Activated naive CD4-positive, alpha-beta T cell treated with anti-CD3 and anti-CD28 coated beads for 36 hours (primary cell): ENCODE measurements around the gene DTX3L. TPM values are rescaled to one million over a fixed set of nuclear protein-coding genes. Genes with fewer than 3 reads are reported as not detected.
"Not testable (repeated sequence)": the region's sequence is repeated elsewhere in the genome, so short reads cannot be mapped to it uniquely, and the experiment has no call there.

Experiments
- CTCF ChIA-PET: fragments of 350-600 bp; sonication (Branson Sonifier 250); formaldehyde crosslinking; loops from one replicate; lab custom pipeline; 2021; ENCODE audit warnings: antibody characterized with exemption; lab: Charles Lee
- DNase-seq: peaks from one replicate; pipeline ENCODE4 v3.0.0-alpha.2; 2020
- H3K27ac Mint-ChIP-seq: one replicate; pipeline ENCODE4 v1.8.0; 2021; ENCODE audit warnings: mild to moderate bottlenecking, mixed read lengths
- H3K27me3 Mint-ChIP-seq: one replicate; pipeline ENCODE4 v1.8.0; 2021; ENCODE audit warnings: low read depth, mixed read lengths
- H3K36me3 Mint-ChIP-seq: one replicate; pipeline ENCODE4 v1.8.0; 2021; ENCODE audit warnings: low read depth, mixed read lengths
- H3K4me1 Mint-ChIP-seq: one replicate; pipeline ENCODE4 v1.8.0; 2021; ENCODE audit warnings: low read depth, mixed read lengths
- H3K4me3 Mint-ChIP-seq: one replicate; pipeline ENCODE4 v1.8.0; 2021; ENCODE audit warnings: mild to moderate bottlenecking, moderate library complexity, mixed read lengths
- H3K9me3 Mint-ChIP-seq: one replicate; pipeline ENCODE4 v1.8.0; 2021; ENCODE audit warnings: mixed read lengths
- intact Hi-C: fragments of 100-400 bp; cut with micrococcal nuclease; formaldehyde crosslinking; loops from one replicate; pipeline ENCODE4 v1.15.1; 2023
- total RNA-seq, 2 experiments: library from RNA; stranded (reverse); gene quantifications; one replicate each; pipeline ENCODE4 v1.2.3, GENCODE V29; 2021

The DTX3L gene
- total RNA-seq, 2 experiments from 2014 or later, result 22.3 to 24.5 TPM

DNA sequence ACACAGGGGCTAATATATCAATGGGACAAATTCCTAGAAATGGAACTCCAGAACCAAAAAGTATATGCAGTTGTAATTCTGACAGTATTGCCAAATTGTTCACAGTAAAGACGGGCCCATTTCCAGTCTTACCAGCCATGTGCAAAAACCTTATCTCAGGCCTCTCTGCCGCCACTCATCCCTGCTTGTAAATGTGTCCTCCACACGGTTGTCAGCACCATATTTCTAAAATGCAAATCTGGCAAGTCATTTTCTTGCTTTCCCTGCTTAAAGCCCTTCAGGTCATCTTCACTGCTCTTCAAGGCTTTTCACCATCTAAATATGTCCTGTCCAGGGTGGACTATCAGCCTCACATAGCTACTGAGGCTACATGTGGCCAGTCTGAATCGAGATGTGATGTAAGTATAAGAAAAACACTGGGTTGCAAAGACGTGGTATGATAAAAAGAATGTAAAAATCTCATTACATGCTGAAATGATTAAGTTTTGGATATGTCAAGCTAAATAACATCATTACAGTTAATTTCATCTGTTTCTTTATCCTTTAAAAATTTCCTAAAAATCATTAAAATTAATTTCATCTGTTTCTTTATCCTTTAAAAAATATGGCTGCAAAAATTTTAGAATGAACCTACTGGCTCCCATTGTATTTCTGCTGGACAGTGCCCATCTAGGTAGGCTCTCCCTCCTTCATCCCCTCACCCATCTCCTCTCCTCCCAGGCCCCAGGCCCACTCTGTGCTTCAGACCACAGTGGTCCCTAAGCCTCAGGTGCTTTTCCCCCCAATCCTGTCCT lies 1.0 kb upstream of the DTX3L start:
- peaks cover 36% of the 10 kb centered on the region for H3K36me3 Mint-ChIP-seq
- no peaks in the 10 kb centered on the region for H3K27me3 Mint-ChIP-seq
- H3K27ac Mint-ChIP-seq, result peak overlapping the region; percentile 93
- no peaks in the 10 kb centered on the region for H3K9me3 Mint-ChIP-seq
- intact Hi-C loops, result loop anchor here (1.0 to 10.0 kb wide), 4 partner anchors 179 to 642 kb away; partner anchors contain the start of genes FAM162A, HSPBAP1 and SEC22A
- CTCF ChIA-PET, result interaction anchor here (1.0 to 7.6 kb wide), 4 partner anchors 16 to 116 kb away, joined by 3 to 165 read pairs (median 4); partner anchors contain the start of gene PARP14
- peaks cover 59% of the 10 kb centered on the region for H3K4me1 Mint-ChIP-seq
- peak overlapping the region; percentile 87 for H3K4me3 Mint-ChIP-seq
- no peak for DNase-seq

DNA sequence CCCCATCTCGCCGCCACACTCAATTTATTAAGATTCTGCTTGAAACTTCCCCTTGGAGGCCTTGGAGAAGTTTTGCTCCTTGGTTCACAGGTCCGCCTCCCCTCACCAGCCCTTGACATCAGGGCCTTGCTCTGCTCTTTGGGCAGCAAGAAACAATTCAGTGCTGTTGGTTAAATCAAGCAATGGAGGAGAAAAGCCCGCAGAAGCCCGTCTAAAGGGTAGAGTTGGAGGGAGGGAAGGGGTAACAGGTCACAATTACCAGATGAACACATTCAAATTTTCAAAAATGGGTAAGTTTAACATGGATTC lies 467 bp upstream of the DTX3L start:
- peak; percentile 27 for DNase-seq
- Mint-ChIP-seq H3K36me3 (peaks cover 40% of the 10 kb centered on the region), H3K4me3 (peak overlapping the region; percentile 87), H3K27me3 (no peaks in the 10 kb centered on the region), H3K4me1 (peaks cover 64% of the 10 kb centered on the region), H3K27ac (peak overlapping the region; percentile 93), H3K9me3 (no peaks in the 10 kb centered on the region)
- CTCF ChIA-PET, result interaction anchor here (0.9 to 7.6 kb wide), 3 partner anchors 15 to 115 kb away, joined by 3 to 165 read pairs (median 28); partner anchors contain the start of gene PARP14
- intact Hi-C loops, result loop anchor here (1.0 to 10.0 kb wide), 7 partner anchors 13 to 641 kb away; partner anchors contain the start of genes FAM162A, HSPBAP1, SEC22A and WDR5B

DNA sequence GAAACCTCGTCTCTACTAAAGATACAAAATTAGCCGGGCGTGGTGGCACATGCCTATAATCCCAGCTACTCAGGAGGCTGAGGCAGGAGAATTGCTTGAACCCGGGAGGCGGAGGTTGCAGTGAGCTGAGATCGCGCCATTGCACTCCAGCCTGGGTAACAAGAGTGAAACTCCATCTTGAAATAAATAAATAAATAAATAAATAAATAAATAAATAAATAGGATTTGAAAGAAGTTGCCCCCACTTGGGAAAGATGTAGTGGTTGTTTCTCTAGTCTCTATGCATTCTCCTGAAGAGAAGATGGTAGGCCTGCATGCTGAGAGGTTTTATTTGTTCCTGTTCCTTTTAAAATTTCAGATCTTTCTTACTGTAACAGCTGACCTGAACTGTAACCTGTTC lies 4.0 kb downstream of the DTX3L start:
- not testable (repeated sequence) for H3K9me3 Mint-ChIP-seq, DNase-seq, H3K4me3 Mint-ChIP-seq, H3K27me3 Mint-ChIP-seq
- peaks cover 66% of the 10 kb centered on the region for H3K4me1 Mint-ChIP-seq
- CTCF ChIA-PET, result interaction anchor here (1.3 to 1.6 kb wide), 3 partner anchors 9 to 111 kb away, joined by 3 to 7 read pairs (median 6); no protein-coding TSS in a partner anchor
- intact Hi-C loops, result loop anchor here (1.0 to 10.0 kb wide), 3 partner anchors 8 to 637 kb away; partner anchors contain the start of gene SEC22A
- peak overlapping the region; percentile 18 for H3K27ac Mint-ChIP-seq
- peaks cover 53% of the 10 kb centered on the region for H3K36me3 Mint-ChIP-seq

GRCh38 chr3:122568755-122569154 lies 4.6 kb downstream of the DTX3L start:
- CTCF ChIA-PET, result interaction anchor here (0.9 to 1.3 kb wide), 3 partner anchors 9 to 110 kb away, joined by 3 to 6 read pairs (median 3); no protein-coding TSS in a partner anchor
- Mint-ChIP-seq H3K9me3 (no peaks in the 10 kb centered on the region), H3K36me3 (peaks cover 51% of the 10 kb centered on the region), H3K27me3 (no peaks in the 10 kb centered on the region), H3K4me3 (no peak overlapping the region), H3K27ac (peak overlapping the region; percentile 18), H3K4me1 (peaks cover 69% of the 10 kb centered on the region)
- intact Hi-C loops, result loop anchor here (1.0 to 10.0 kb wide), 3 partner anchors 8 to 636 kb away; partner anchors contain the start of gene SEC22A
- DNase-seq, result no peak

GRCh38 chr3:122572940-122573412 lies 8.8 kb downstream of the DTX3L start:
- H3K4me1 Mint-ChIP-seq, result peaks cover 69% of the 10 kb centered on the region
- no peaks in the 10 kb centered on the region for H3K9me3 Mint-ChIP-seq
- DNase-seq, result peak; percentile 75
- H3K36me3 Mint-ChIP-seq, result peaks cover 39% of the 10 kb centered on the region
- peak overlapping the region; percentile 73 for H3K27ac Mint-ChIP-seq
- no peaks in the 10 kb centered on the region for H3K27me3 Mint-ChIP-seq
- intact Hi-C loops, result loop anchor here (2.0 to 10.0 kb wide), 2 partner anchors 14 to 1012 kb away; partner anchors contain the start of gene HACD2
- CTCF ChIA-PET, result no interaction called here
- H3K4me3 Mint-ChIP-seq, result no peak overlapping the region

- no peaks in the 10 kb centered on the region for H3K27me3 Mint-ChIP-seq
- H3K9me3 Mint-ChIP-seq, result peaks cover 2% of the 10 kb centered on the region
- peak overlapping the region; percentile 86 for H3K27ac Mint-ChIP-seq
- intact Hi-C loops, result loop anchor here (1.0 to 10.0 kb wide), 15 partner anchors 8 to 1008 kb away; partner anchors contain the start of genes DTX3L, EAF2, HACD2 and HSPBAP1
- peaks cover 62% of the 10 kb centered on the region for H3K4me1 Mint-ChIP-seq
- CTCF ChIA-PET, result interaction anchor here (1.1 to 1.3 kb wide), 3 partner anchors 15 to 103 kb away, joined by 3 to 6 read pairs (median 6); no protein-coding TSS in a partner anchor
- H3K4me3 Mint-ChIP-seq, result peak overlapping the region; percentile 37
- DNase-seq, result peak; percentile 77
- peaks cover 21% of the 10 kb centered on the region for H3K36me3 Mint-ChIP-seq
These were observed 12.2 kb downstream of the DTX3L start for GRCh38 chr3:122576174-122576940.

DNA sequence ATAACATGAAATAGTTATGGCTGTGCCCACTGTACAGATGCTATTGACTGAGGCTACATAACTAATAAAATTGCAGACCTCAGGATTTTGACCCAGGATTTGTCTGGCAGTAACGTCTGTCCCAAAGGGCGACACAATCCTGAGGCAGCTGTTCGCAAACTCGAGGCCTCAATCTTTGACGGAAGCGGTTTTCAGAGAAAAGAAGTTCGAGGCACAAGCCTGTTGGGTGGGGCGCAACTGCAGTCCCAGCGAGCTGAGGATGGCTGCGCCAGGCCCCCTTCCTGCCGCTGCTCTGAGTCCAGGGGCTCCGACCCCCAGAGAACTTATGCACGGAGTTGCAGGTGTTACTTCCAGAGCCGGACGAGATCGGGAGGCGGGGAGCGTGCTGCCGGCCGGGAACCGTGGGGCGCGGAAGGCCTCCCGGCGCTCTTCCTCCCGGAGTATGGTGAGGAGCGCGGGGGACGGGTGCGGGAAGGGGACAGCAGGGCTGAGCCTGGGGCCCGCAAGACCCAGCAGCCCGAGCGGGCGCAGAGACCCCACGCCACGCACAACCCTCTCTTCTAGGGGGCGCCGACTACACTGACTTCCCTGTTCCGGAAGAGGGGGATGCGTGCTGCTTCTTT lies 13.4 kb downstream of the DTX3L start, which contains the start of gene PARP15:
Gene PARP15 (plus strand): TSS at position 242 of the 623 bp plus-strand sequence. CDS start 18 bp downstream, at position 260.
- peaks cover 25% of the 10 kb centered on the region for H3K36me3 Mint-ChIP-seq
- peak within 1 kb of the TSS; percentile 97 for H3K27ac Mint-ChIP-seq
- H3K27me3 Mint-ChIP-seq, result no peaks in the 10 kb centered on the region
- H3K9me3 Mint-ChIP-seq, result peaks cover 14% of the 10 kb centered on the region
- peak; percentile 60 for DNase-seq
- intact Hi-C loops, result loop anchor here (2.0 to 10.0 kb wide), 5 partner anchors 71 to 1007 kb away; partner anchors contain the start of genes EAF2, HACD2, HSPBAP1 and IQCB1
- peaks cover 58% of the 10 kb centered on the region for H3K4me1 Mint-ChIP-seq
- CTCF ChIA-PET, result interaction anchor here (1.1 to 1.3 kb wide), 2 partner anchors 13 to 16 kb away, joined by 3 to 6 read pairs; partner anchors contain the start of genes DTX3L and PARP9
- H3K4me3 Mint-ChIP-seq, result peak within 1 kb of the TSS; percentile 95

GRCh38 chr3:122578069-122578740 lies 14.1 kb downstream of the DTX3L start:
- intact Hi-C loops, result loop anchor here (5.0 to 10.0 kb wide), 2 partner anchors 741 to 1007 kb away; partner anchors contain the start of genes EAF2, HACD2 and IQCB1
- CTCF ChIA-PET, result interaction anchor here (0.6 to 1.8 kb wide), 5 partner anchors 10 to 695 kb away, joined by 3 to 6 read pairs (median 4); partner anchors contain the start of genes DTX3L and PARP9
- peaks cover 17% of the 10 kb centered on the region for H3K9me3 Mint-ChIP-seq
- peaks cover 51% of the 10 kb centered on the region for H3K4me1 Mint-ChIP-seq
- H3K27me3 Mint-ChIP-seq, result no peaks in the 10 kb centered on the region
- DNase-seq, result no peak
- peak overlapping the region; percentile 95 for H3K4me3 Mint-ChIP-seq
- peaks cover 24% of the 10 kb centered on the region for H3K36me3 Mint-ChIP-seq
- H3K27ac Mint-ChIP-seq, result peak overlapping the region; percentile 97

DNA sequence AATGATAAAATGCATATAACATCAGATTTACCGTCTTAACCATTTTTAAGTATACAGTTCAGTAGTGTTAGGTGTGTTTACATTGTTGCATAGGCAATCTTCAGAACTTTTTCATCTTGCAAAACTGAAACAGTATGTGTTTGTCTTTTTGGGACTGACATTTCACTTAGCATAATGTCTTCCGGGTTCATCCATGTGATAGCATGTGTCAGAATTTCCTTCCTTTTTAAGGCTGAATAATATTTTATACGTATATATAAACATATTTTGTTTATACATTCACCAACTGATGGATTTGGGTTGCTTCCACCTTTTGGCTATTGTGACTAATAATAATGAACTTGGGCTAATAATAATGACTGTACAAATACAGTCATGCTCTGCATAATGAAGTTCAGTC lies 16.3 kb downstream of the DTX3L start:
- Mint-ChIP-seq H3K27me3 (no peaks in the 10 kb centered on the region), H3K27ac (no peak overlapping the region), H3K9me3 (peaks cover 27% of the 10 kb centered on the region), H3K4me1 (peaks cover 50% of the 10 kb centered on the region), H3K36me3 (peaks cover 26% of the 10 kb centered on the region), H3K4me3 (no peak overlapping the region)
- no peak for DNase-seq
- intact Hi-C loops, result no loop called here
- CTCF ChIA-PET, result no interaction called here

- Mint-ChIP-seq H3K27ac (no peak overlapping the region), H3K4me3 (no peak overlapping the region), H3K36me3 (peaks cover 26% of the 10 kb centered on the region), H3K4me1 (peaks cover 48% of the 10 kb centered on the region), H3K27me3 (no peaks in the 10 kb centered on the region), H3K9me3 (peaks cover 27% of the 10 kb centered on the region)
- no peak for DNase-seq
- intact Hi-C loops, result no loop called here
- CTCF ChIA-PET, result interaction anchor here (1.2 to 1.6 kb wide), 2 partner anchors 15 to 65 kb away, joined by 3 to 4 read pairs; no protein-coding TSS in a partner anchor
These were observed 17.5 kb downstream of the DTX3L start for GRCh38 chr3:122581622-122582021.
